Measurements from ENCODE around the gene PEX11G. TPM values are rescaled to one million over a fixed set of nuclear protein-coding genes. Genes with fewer than 3 reads are reported as not detected.

Gene PEX11G
- total RNA-seq, 1 experiment from 2014 or later, result 2.9 TPM

DNA sequence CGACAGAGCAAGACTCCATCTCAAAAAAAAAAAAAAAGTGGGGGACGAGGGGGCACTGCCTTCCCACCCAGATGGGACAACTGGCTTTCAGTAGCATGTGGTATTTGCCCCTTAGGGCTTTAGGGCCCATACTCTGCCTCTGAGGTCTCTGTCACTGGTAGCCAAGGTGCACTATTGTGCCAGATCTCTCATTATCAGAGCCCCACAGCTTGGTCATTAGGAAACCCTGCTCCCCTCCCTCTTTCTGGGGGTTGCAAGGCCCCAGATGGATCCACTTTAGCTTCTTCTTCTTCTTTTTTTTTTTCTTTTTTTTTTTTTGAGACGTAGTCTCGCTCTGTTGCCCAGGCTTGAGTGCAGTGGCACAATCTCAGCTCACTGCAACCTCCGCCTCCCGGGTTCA is 15.8 kb upstream of the PEX11G start:
- TF ChIP-seq, protein P1, sequence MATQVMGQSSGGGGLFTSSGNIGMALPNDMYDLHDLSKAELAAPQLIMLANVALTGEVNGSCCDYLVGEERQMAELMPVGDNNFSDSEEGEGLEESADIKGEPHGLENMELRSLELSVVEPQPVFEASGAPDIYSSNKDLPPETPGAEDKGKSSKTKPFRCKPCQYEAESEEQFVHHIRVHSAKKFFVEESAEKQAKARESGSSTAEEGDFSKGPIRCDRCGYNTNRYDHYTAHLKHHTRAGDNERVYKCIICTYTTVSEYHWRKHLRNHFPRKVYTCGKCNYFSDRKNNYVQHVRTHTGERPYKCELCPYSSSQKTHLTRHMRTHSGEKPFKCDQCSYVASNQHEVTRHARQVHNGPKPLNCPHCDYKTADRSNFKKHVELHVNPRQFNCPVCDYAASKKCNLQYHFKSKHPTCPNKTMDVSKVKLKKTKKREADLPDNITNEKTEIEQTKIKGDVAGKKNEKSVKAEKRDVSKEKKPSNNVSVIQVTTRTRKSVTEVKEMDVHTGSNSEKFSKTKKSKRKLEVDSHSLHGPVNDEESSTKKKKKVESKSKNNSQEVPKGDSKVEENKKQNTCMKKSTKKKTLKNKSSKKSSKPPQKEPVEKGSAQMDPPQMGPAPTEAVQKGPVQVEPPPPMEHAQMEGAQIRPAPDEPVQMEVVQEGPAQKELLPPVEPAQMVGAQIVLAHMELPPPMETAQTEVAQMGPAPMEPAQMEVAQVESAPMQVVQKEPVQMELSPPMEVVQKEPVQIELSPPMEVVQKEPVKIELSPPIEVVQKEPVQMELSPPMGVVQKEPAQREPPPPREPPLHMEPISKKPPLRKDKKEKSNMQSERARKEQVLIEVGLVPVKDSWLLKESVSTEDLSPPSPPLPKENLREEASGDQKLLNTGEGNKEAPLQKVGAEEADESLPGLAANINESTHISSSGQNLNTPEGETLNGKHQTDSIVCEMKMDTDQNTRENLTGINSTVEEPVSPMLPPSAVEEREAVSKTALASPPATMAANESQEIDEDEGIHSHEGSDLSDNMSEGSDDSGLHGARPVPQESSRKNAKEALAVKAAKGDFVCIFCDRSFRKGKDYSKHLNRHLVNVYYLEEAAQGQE (IDR thresholded peaks at IDR 0.05; ENCODE audit: insufficient read depth in 1 of 2, low read depth in 2 of 2, low read length in 1 of 2), result no peak
- intact Hi-C loops (cut with micrococcal nuclease; ENCODE audit: unreplicated experiment), result no loop called here
- POLR2A ChIA-PET, result no interaction called here

DNA sequence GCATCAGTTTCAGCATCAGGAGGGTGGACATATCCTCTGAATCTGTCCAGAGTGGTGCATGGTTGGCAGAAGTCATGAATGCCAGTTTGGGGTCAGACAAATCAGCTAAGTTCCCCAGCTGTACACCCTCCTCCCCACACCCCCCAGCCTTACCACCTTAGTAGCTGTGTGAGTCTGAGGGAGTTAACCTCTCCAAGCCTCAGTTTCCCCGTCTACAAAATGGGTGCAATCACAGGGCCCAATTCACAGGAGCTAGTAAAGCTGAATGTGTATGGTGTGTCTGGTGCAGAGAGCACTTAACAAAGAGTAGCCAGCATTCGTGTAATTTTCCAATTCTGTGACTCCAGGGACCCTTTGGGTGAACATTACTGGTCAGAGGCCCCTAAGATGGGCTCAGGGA is 13.7 kb upstream of the PEX11G start:
- ATAC-seq (no peak), DNase-seq (ENCODE audit: low read depth, low spot score) (no peak)
- TF ChIP-seq, protein P1 (IDR thresholded peaks at IDR 0.05; ENCODE audit: insufficient read depth in 1 of 2, low read depth in 2 of 2, low read length in 1 of 2), result no peak
- TF ChIP-seq TCF7L2 (IDR thresholded peaks at IDR 0.05; ENCODE audit: low read depth, low read length) (no peak), SIN3A (IDR thresholded peaks at IDR 0.05; ENCODE audit: borderline replicate concordance, insufficient read depth, low read depth, low read length) (no peak), POLR2AphosphoS5 (IDR thresholded peaks at IDR 0.05; ENCODE audit: low read depth, low read length) (no peak)
- TF ChIP-seq, protein P2, sequence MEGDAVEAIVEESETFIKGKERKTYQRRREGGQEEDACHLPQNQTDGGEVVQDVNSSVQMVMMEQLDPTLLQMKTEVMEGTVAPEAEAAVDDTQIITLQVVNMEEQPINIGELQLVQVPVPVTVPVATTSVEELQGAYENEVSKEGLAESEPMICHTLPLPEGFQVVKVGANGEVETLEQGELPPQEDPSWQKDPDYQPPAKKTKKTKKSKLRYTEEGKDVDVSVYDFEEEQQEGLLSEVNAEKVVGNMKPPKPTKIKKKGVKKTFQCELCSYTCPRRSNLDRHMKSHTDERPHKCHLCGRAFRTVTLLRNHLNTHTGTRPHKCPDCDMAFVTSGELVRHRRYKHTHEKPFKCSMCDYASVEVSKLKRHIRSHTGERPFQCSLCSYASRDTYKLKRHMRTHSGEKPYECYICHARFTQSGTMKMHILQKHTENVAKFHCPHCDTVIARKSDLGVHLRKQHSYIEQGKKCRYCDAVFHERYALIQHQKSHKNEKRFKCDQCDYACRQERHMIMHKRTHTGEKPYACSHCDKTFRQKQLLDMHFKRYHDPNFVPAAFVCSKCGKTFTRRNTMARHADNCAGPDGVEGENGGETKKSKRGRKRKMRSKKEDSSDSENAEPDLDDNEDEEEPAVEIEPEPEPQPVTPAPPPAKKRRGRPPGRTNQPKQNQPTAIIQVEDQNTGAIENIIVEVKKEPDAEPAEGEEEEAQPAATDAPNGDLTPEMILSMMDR (IDR thresholded peaks at IDR 0.05), result no peak
- H3K27ac ChIP-seq (ENCODE audit: low read length), result no peak overlapping the region
- ChIA-PET POLR2A (no interaction called here), CTCF (no interaction called here)
- H3K27me3 ChIP-seq (ENCODE audit: control insufficient read depth, insufficient read depth, low read length), result no peaks in the 10 kb centered on the region
- no TSS peak for BruUV-seq (replicated peaks)
- H3K4me3 ChIP-seq (ENCODE audit: low read depth in 2 of 2, low read length in 2 of 2), result no peak overlapping the region
- no peaks in the 10 kb centered on the region for H3K36me3 ChIP-seq (ENCODE audit: control insufficient read depth, insufficient read depth, low read length)
- intact Hi-C loops (cut with micrococcal nuclease; ENCODE audit: unreplicated experiment), result no loop called here
- in situ Hi-C loops (cut with HindIII; ENCODE audit: low pct_unique_long_range_greater_than_20kb, low sequenced_read_pairs), result no loop called here
- H3K9me3 ChIP-seq (ENCODE audit: control insufficient read depth, insufficient read depth, low read depth, low read length), result no peaks in the 10 kb centered on the region
- no peaks in the 10 kb centered on the region for H3K4me1 ChIP-seq (ENCODE audit: control insufficient read depth, insufficient read depth, low read length)

More for the DNA sequence above, 15.8 kb upstream of the PEX11G start:
- H3K4me3 ChIP-seq (ENCODE audit: low read depth in 2 of 2, low read length in 2 of 2), result no peak overlapping the region
- H3K36me3 ChIP-seq (ENCODE audit: control insufficient read depth, insufficient read depth, low read length), result no peaks in the 10 kb centered on the region
- no peaks in the 10 kb centered on the region for H3K27me3 ChIP-seq (ENCODE audit: control insufficient read depth, insufficient read depth, low read length)
- no peaks in the 10 kb centered on the region for H3K4me1 ChIP-seq (ENCODE audit: control insufficient read depth, insufficient read depth, low read length)
- no TSS peak for BruUV-seq (replicated peaks)
- H3K9me3 ChIP-seq (ENCODE audit: control insufficient read depth, insufficient read depth, low read depth, low read length), result no peaks in the 10 kb centered on the region
- H3K27ac ChIP-seq (ENCODE audit: low read length), result no peak overlapping the region
- CTCF ChIA-PET, result no interaction called here
- ATAC-seq, result no peak
- in situ Hi-C loops (cut with HindIII; ENCODE audit: low pct_unique_long_range_greater_than_20kb, low sequenced_read_pairs), result no loop called here
- no peak for DNase-seq (ENCODE audit: low read depth, low spot score)
